ENCODE data around the gene LGR4.

The LGR4 gene

DNA sequence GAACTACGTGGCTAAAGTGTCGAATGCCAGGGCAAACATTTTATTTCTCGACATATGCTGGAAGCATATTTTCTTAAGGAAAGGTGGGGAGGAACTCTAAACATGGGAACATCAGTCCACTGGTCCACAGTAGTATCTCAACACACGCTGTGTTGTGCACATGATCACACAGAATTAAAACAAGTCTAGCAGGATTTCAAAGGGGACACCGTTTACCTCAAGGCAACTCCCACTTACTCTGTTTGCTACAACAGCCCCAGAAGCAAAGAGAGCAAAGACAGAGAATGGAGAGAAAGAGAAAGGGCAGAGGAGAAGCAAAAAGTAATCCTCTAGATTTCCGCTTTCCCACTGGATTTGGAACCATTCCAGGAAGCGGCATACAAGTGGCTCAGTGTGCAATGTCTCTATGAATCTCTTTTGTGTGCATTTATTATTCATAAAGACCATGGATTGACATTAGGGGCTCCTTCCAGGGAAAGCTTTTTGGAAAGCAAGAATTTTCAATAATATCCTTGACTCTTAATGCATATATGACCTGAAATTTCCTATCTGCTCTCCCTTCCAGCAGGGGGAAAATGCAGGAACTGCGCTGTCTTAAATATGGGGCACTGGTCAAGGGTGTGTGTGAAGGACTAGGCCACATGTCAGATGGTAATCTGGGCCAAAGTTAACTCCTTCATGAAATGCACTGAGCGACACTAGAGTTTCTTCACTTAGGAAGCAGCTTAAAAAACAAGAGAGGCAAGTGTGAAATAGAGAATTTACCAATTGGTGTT, 74.8 kb downstream of the LGR4 start:
- DNase-seq: no peak

DNA sequence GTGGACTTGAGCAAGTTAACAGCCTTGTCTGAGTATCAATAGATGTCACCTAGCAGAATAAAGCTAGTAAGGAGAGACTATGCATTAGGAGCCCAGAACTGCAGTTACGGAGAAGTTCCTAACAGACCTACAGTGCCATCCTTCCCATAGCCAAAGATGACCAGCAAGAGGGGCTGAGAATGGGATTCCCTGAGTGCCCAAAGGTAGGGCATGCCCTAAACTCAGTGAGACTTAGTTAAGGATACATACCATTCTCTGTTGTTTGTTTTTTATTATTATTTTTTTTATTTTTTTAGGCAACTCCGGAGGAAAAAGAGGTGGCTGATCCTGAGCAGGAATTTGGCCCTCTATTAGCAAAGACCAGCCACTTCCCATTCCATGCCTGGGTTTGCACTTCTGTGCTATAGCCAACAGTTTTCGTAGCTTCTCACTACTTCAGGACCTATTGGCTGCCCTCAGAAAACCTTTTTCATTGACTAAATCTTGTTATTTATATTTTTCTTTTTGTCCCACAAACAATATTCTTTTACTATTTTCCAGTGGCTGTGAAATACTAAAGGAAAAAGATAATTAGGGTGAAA, 76.2 kb downstream of the LGR4 start:
- no peak for DNase-seq

DNA sequence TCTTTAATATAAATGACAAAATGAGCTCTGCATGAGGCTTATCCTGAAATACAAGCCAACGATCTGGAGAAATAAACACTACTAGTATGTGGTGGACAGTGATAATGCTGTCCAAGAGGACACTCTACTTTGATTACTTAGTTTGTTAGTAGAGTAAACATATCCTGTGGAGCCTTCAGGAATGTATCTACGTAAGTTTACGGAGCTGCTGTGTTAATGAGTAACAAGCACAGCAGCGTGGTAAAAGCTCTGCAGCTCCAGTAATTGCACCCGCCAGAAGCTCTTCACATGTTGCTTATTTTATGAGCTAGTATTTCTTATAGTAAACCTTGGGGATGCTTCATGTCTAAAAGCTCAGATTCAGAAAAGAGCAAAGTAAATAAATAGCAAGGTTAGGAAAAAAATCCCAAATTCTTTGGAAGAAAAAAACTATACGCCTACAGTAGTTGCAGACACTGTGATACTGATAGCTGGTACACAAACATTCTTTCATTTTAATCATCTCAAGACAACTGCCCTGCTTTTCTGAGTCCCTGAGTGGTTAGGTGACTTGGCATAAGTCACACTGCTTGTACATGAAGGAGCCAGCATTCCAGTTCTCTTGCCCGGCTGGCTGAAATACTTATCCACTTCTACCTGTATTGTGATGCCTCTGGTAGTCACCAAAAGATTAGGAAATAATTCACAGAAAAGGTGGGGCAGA, 76.9 kb downstream of the LGR4 start:
- no peak for DNase-seq

DNA sequence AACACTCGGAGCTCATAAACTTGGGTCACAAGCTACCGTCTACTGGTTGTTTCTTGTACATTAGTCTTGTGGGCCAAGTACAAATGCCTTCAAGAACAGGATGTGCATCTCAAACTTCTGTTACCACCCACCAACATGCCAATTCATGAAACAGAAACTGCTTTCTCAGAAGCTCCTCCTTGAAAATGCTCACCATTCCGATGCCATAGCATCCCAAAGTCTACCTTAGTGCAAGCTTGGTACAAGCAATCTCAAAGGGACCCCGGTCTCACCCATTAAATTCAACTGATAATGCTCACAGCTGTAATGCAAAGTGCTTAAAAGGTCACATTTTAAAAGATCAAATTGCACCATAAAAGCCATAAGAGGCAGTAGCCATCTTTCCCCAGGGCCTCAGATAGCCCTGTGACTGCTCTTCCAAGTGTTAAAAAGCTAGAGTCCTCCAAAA, 77.8 kb downstream of the LGR4 start:
- no peak for DNase-seq

DNA sequence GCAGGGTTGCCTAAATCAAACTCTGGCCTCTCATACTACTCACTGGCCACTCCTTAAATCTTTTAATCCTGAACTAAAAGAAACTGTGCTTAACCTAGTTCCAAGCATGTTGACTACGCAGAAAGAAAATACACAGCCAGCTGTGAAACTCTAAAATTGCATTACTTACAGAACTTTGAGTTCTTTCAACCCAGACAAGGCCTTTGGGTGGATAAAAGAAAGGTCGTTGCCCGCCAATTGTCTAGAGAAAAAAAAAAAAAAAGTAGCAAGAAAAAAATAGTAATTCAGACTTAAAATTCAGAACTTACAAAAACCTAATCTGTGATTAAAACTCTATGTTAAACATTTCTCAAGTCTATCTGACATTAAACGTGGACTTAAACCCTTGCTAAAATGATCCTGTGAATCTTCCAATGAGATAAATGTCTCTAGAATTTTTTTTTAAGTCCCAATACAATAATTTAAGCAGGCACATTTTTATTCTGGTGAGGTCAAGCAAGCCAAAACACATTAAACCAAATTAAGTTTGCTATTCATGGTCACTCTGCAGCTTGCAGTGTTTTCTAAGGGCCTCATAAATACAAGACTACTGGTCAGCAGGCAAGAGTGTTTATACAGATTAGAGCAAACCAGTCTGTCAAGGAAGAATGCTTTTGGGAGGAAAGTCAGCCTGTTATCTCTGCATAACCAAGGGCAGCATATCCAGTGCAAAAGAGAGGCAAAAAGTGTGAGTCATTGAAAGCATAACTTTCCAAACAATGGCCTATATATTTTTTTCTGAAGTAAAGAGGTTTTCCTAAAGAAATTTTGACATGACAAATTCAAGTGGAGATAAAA, 80.1 kb downstream of the LGR4 start:
- no peak for DNase-seq

DNA sequence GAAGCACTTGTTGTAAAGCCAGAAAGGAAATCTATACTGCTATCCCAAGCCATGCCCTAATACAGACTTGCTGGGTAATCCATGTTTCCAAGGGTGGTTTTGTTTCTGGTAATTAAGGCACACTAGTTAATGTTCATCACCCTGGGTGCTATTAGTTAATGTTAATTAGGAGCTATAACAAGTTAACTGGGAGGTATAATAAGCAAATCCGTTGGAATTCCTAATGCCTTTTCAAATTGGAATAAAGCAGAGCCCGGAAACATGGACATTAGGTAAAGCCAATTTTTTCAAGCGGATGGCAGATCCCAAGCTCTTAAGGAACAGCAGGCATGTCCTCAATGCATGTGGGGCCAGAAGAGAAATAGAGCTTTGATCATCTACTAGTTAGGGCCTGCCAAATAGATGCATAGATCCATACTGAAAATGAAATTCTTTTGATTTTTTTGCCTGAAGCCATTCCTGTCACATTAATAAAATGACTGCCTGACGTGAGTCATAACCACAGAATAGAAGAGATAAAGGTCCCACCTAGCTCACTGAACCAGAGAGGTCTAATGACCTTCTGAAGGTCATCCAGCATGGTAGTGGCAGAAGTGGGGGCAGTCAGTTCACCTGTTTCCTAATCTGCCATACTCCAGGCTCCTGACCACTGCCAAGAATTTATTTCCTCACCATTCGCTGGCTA, 81.1 kb downstream of the LGR4 start:
- DNase-seq: no peak

DNA sequence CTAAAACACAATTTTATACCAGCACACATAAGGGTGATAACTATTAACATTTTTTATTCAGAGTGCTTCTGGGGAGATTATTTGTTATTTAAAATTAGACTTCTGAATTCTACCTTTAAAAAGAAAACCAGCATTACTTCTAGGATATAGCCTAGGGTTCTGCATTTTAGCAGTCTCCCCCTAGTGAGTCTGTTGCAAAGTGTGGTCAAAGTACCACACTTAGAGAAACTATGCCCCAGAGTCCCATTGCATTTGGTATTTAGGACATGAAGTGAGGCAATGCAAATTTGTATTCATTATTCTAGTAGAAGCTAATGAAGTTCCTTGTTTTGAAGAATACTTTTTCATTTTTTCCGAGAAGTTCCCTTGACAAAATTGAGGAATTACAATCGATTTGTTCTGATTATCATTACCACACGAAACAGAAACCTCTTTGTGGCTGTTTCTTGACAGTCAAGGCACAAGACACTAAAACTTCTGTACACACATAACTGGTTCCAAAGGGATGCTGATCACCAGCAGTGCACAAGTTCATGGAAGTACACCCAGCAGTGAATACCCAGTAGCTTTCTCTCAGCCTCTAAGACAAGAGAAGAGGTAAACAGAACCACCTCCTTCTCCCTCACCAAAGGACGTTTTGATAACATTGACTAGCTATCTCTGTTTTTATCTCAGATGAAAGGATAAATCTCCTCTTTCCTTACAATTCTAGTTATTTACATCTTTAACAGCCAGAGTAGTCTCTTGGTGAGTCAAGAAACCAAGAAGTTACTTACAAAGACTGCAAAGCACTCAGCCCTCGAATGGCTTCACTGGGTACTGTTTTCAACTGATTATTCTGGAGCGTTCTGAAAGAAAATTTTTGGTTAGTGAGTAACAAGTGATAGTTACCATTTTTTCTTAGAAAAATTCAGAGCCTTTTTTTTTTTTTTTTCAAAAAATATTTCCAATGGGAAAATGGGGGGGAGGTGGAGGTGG, 82.0 kb downstream of the LGR4 start:
- no peak for DNase-seq

DNA sequence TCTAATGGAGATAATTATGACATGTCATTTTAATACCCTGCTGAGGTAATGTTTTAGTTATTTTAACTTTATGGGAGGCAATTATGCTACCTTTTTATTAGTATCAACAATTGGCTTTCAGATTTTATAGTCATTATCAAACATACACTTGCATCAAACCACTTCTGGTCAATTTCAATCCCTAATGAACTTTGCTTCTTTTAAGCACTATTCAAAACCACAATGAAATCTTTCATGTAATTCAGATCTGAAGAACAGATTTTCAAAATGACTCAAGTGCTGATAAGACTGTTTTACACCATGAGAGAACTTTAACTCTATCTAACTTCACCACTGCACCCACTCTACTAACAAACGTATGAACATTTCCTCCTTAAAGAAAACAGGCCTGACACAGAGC, 83.7 kb downstream of the LGR4 start:
- no peak for DNase-seq

DNA sequence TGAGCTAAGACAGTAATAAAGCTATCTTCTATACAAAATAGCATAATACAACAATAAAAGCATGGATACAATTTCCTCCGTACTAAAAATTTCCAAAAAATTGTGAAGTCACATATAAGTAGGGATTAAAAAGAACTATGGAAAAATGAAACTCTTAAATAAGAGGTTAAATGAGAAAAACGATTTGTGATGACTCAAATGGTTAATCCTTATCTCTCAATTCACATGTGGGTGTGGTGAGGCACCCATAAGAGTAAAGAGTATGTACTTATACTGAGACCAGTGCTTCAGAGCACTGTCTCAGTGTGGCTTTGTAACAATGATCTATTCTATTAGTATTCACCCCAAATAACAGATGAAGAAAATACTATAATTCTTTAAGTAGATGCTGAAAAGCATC, 84.6 kb downstream of the LGR4 start:
- no peak for DNase-seq

DNA sequence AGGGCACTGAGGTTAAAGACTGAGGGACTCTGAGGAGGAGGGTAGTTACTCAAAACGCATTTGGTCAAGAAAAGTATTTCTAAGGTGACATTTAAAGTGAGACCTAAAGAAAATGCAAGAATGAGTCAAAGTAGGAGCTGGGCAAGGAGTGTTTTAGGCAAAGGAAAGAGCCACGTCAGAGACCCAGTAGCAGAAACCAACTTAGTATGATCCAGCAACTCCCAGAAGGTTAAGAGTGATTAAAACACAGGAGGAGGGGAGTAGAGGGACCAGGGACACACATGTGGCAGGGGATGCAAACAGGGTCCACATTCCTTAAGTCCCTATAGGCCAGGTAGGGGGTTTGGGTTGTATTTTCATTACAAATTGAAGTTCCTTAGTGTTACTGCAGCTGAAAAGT, 85.2 kb downstream of the LGR4 start:
- no peak for DNase-seq

DNA sequence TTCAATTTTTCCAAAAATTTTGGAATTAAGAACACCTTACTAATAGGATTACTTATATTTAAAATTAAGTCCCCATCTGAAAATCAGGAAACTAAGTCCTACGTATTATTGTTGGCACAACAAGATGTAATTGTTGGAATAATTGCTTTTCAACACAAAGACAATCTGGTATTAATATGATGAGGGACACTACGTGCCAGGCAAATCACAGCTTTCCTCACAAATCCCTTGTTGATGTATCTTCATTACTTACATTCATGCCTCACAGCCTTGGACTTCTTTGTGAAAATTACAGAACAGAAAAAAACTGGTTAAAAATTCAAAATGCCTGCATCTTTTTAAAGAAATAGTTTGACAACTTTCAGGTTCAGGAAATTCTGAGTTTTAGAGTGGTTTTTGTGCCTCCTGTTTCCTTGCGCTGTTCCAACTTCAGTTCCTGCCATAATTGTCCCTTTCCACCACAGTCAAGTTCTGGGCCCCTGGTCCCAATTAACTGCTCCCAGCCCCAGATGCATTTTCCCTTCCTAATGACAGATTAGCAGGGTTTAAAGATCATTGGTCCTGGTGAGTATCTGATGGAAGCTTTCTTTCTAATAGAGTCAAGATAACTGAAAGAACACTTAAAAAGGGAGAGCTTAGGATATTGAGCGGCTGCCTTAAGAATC, 86.3 kb downstream of the LGR4 start:
- DNase-seq: no peak

DNA sequence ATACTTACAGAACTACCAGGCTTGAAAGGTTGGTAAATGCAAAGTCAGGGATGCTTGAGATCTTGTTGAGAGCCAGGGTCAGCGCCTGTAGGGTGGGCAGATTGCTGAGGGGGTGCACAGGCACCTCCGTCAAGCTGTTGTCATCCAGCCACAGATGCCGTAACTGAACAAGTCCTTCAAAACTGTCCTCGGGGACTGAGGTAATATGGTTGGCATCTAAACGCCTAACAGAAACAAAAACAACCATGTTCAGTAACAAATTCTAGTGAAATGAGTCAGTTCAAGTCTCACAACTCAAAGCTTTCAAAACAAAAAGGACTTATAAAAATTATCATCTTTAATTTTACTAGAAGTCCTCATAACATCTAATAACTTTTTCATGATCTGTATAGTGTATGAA, 87.3 kb downstream of the LGR4 start:
- DNase-seq: no peak

DNA sequence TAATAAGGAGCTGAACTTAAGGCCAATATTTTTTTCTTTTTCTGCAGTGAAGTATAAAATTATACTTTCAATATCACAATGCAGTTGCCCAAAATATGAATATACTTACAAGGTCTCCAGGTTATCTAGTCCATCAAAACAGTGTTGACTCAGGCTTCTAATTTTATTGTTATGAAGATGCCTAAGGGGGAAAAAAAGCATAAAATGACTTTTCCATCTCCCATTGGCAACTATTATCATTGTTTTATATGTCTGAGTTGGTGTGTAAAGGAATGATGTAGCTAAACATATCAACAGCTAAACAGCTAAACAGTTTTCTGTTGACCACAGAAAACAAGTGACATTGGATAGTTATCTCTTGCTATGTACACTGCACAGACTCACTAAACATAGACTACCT, 88.4 kb downstream of the LGR4 start:
- DNase-seq: no peak

DNA sequence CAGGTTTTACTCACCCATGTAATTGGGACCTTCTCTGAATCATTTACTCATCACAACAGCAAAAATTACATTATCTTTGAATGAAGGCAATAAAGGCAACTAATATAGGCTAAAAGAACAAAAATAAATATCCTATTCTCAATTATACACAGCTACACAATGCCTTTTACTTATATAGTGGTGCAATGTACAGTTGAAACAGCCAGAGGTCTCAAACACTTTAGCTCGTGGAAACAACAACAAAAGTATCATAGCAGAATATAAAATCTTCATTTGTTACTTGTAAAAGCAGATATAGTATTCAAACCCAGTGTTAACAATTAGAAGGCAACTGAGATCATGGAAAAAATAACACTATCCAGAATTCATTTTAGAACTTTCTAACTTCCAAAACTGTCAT, 88.9 kb downstream of the LGR4 start:
- DNase-seq: no peak

DNA sequence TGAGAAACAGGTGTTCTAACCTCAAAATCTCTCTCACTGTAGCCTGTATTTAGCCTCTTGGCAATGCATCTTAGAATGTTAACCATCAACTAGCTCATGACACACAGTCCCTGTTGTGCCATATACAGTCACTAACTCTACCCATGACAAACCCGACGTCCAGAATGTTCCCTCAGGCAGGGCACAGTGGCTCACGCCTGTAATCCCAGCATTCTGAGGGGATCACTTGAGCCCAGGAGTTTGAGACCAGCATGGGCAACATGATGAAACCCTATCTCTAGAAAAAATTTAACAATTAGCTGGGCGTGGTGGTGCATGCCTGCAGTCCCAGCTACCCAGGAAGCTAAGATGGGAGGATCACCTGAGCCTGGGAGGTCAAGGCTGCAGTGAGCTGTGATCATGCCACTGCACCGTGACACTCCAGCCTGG, 91.3 kb downstream of the LGR4 start:
- DNase-seq: no peak

DNA sequence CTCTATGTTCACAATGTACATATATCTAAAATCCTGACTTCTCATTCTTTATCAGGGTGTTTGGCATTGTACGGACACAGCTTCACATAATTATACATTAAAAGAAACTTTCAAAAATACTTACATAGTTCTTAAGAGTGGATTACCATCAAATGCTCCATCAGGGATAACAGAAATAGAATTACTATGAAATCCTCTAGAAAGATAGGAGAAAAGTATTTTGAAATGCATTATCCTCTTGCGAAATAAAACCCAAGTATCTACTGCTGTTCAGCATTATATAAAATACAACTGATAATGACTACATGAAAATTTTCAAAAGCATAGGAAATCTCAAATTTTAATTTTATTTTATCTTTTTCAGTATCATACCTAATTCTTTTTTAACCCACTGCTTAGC, 91.8 kb downstream of the LGR4 start:
- DNase-seq: no peak

DNA sequence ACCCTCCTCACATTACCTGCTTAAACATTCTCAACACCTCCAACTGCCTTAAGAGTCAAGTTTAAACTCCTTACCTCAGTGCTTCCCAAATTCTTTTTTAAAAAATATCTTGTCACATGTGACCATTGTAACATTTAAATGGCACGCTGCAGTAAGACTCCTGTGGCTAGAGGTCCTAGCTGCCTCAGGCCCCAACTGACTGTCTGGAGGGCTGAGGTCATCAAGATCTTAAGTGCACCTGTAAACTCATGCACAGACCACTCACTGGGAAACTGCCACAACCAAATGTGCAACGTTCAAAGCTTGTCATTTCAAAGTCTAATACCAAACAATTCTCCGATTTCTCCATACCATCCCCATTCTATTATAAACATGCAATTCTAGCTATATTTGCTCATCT, 93.1 kb downstream of the LGR4 start:
- no peak for DNase-seq

DNA sequence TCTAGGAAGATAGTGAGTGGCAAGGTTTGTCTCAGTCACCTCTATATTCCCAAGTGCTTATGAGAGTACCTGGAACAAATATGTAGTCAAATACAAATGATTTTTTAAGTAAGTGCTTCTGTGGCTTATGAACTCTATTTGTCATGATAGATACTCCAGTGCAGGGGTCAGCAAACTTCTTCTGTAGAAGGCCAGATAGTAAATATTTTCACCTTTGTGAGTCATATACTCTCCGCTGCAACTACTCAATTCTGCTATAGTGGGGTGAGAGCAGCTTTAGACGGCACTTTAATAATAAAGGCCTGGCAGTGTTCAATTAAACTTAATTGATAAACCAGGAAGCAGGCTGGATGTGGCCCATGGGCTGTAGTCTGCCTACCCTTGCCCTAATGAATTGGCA, 97.2 kb downstream of the LGR4 start:
- DNase-seq: no peak

DNA sequence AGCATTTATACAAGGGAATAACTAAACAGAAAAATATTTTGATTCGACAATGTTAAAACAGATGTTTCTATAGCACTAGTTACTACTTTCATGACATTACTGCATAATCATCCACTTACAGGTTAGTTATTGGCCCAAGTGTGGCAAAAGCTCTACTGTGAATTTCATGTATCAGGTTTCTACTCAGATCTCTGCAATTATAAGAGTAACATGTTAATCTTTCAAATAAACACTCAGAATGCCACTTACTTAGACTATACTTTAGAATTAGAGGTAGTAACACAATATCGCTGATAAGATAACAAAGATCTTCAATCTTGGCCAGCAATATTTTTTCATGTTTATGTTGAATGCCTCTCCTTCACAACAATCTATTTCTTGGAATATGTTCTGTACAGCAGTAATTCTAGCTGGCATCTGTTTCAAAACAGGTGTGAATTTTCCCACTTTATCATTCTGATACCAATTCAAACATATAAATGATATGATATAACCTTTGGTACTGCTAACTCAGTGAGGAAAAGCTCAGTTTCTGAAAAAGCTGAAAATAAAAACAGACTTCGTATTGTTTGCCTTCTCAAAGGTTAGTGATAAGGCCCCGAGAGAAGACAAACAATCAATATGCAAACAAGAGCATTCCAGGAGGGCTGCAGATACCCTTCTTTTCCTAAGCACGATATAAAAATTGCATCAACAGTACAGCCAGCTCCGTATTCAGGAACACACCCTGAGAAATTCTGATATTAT, 98.6 kb downstream of the LGR4 start:
- no peak for DNase-seq

DNA sequence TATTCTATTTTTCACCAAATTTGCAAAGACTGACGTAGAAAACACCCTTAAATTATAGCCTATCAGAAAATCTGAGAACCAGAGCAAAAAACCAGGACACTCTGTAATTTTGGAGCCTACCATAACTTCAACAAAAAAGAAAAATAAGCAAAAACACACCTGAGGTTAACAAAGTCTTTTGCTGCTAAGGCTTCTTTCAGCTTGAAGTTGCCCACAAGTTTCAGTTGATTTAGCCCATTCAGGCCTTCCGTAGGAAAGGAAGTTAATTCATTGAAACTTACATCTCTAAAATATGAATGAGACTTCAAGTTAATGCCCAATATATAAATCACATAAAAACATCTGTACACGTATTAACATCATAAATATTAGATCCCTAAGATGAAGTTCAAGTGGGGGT, 99.2 kb downstream of the LGR4 start:
- no peak for DNase-seq
